Osteocyte (in vitro differentiated cells): ENCODE data around the gene CFAP206. TPM values are rescaled to one million over a fixed set of nuclear protein-coding genes. Genes with fewer than 3 reads are reported as not detected.
A peak's percentile ranks its signal among the peaks of the same experiment; 100 is the strongest.

Experiments used
- DNase-seq: peaks from one replicate; pipeline ENCODE4 v3.0.0; 2021; ENCODE audit warnings: mixed read lengths; ENCODE audit not compliant: unreplicated experiment; ENCODE audit errors: extremely low spot score
- H3K27ac Mint-ChIP-seq: one replicate; pipeline ENCODE4 v1.8.0; 2021; ENCODE audit warnings: mild to moderate bottlenecking, mixed read lengths; ENCODE audit not compliant: unreplicated experiment
- H3K27me3 Mint-ChIP-seq: one replicate; pipeline ENCODE4 v1.8.0; 2021; ENCODE audit warnings: mixed read lengths; ENCODE audit not compliant: unreplicated experiment
- H3K36me3 Mint-ChIP-seq: one replicate; pipeline ENCODE4 v1.8.0; 2021; ENCODE audit warnings: mixed read lengths; ENCODE audit not compliant: unreplicated experiment
- H3K4me1 Mint-ChIP-seq: one replicate; pipeline ENCODE4 v1.8.0; 2021; ENCODE audit warnings: mixed read lengths; ENCODE audit not compliant: unreplicated experiment
- H3K4me3 Mint-ChIP-seq: one replicate; pipeline ENCODE4 v1.8.0; 2021; ENCODE audit warnings: mild to moderate bottlenecking, moderate library complexity, mixed read lengths; ENCODE audit not compliant: unreplicated experiment
- H3K9me3 Mint-ChIP-seq: one replicate; pipeline ENCODE4 v1.8.0; 2021; ENCODE audit warnings: mixed read lengths; ENCODE audit not compliant: unreplicated experiment
- total RNA-seq: library from RNA; stranded (reverse); gene quantifications from 2 replicates; pipeline ENCODE4 v1.2.1, GENCODE V29; 2021
- TF ChIP-seq, protein P1 (sequence below): fragments of 200-600 bp; sonication (generic); IDR thresholded peaks from 2 replicates; pipeline ENCODE4 v1.5.0; 2021; ENCODE audit warnings: antibody characterized with exemption, mild to moderate bottlenecking, moderate library complexity

CFAP206 gene
- total RNA-seq, 1 donor from 2014 or later: 0.30 TPM

- TF ChIP-seq, protein P1, sequence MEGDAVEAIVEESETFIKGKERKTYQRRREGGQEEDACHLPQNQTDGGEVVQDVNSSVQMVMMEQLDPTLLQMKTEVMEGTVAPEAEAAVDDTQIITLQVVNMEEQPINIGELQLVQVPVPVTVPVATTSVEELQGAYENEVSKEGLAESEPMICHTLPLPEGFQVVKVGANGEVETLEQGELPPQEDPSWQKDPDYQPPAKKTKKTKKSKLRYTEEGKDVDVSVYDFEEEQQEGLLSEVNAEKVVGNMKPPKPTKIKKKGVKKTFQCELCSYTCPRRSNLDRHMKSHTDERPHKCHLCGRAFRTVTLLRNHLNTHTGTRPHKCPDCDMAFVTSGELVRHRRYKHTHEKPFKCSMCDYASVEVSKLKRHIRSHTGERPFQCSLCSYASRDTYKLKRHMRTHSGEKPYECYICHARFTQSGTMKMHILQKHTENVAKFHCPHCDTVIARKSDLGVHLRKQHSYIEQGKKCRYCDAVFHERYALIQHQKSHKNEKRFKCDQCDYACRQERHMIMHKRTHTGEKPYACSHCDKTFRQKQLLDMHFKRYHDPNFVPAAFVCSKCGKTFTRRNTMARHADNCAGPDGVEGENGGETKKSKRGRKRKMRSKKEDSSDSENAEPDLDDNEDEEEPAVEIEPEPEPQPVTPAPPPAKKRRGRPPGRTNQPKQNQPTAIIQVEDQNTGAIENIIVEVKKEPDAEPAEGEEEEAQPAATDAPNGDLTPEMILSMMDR: no peak
- Mint-ChIP-seq H3K9me3 (no peaks in the 10 kb centered on the region), H3K4me3 (peak overlapping the region; percentile 86), H3K36me3 (no peaks in the 10 kb centered on the region), H3K4me1 (no peaks in the 10 kb centered on the region), H3K27ac (peak overlapping the region; percentile 56), H3K27me3 (peaks cover 39% of the 10 kb centered on the region)
- no peak for DNase-seq
These were observed 966 bp downstream of the CFAP206 start for GRCh38 chr6:87408721-87409155.

GRCh38 chr6:87419266-87419665 is 11.5 kb downstream of the CFAP206 start:
- no peaks in the 10 kb centered on the region for H3K36me3 Mint-ChIP-seq
- TF ChIP-seq, protein P1: no peak
- no peak for DNase-seq
- H3K9me3 Mint-ChIP-seq: no peaks in the 10 kb centered on the region
- no peak overlapping the region for H3K4me3 Mint-ChIP-seq
- no peaks in the 10 kb centered on the region for H3K4me1 Mint-ChIP-seq
- H3K27ac Mint-ChIP-seq: no peak overlapping the region
- peaks cover 21% of the 10 kb centered on the region for H3K27me3 Mint-ChIP-seq

GRCh38 chr6:87420360-87420759 is 12.6 kb downstream of the CFAP206 start:
- Mint-ChIP-seq H3K36me3 (no peaks in the 10 kb centered on the region), H3K4me3 (no peak overlapping the region), H3K27ac (no peak overlapping the region), H3K9me3 (no peaks in the 10 kb centered on the region), H3K27me3 (peaks cover 22% of the 10 kb centered on the region), H3K4me1 (no peaks in the 10 kb centered on the region)
- DNase-seq: no peak
- TF ChIP-seq, protein P1: no peak

GRCh38 chr6:87421576-87421975 is 13.8 kb downstream of the CFAP206 start:
- no peak overlapping the region for H3K4me3 Mint-ChIP-seq
- no peak overlapping the region for H3K27ac Mint-ChIP-seq

DNA sequence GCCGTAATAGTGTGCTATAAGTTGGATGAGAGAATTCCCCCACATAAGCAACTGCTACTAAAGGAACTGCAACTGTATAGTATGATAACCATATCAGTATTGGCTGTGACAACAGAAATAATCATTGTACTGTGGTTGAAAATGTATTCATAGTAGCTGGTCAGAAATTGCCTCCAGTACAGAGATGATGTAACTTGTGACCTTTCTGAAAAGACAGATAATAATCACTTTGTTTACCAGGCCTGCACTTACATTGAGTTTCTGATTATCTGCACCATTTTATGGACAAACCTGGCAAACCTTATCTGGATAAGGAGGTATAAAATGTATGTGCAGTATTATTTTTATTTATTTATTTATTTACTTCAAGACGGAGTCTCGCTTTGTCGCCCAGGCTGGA is 19.0 kb downstream of the CFAP206 start:
- H3K4me1 Mint-ChIP-seq: no peaks in the 10 kb centered on the region
- peaks cover 27% of the 10 kb centered on the region for H3K27me3 Mint-ChIP-seq
- H3K27ac Mint-ChIP-seq: no peak overlapping the region
- no peak overlapping the region for H3K4me3 Mint-ChIP-seq
- no peaks in the 10 kb centered on the region for H3K9me3 Mint-ChIP-seq
- no peak for DNase-seq
- TF ChIP-seq, protein P1: no peak
- no peaks in the 10 kb centered on the region for H3K36me3 Mint-ChIP-seq

More at GRCh38 chr6:87421576-87421975, 13.8 kb downstream of the CFAP206 start:
- Mint-ChIP-seq H3K36me3 (no peaks in the 10 kb centered on the region), H3K27me3 (peaks cover 16% of the 10 kb centered on the region), H3K4me1 (no peaks in the 10 kb centered on the region), H3K9me3 (no peaks in the 10 kb centered on the region)
- DNase-seq: no peak
- TF ChIP-seq, protein P1: no peak
